HepG2 (cell line): ENCODE results near the gene RTN1. TPM values are rescaled to one million over a fixed set of nuclear protein-coding genes. Genes with fewer than 3 reads are reported as not detected.

Experiments
- ATAC-seq: fragments of 200-7000 bp; cut with Tn5 transposase; 3 replicates; pipeline ENCODE4 v1.9.1; 2020; ENCODE audit warnings: mild to moderate bottlenecking, moderate library complexity
- BruUV-seq: library from RNA; stranded (reverse); fragments of 400-500 nt; replicated peaks from 2 replicates; lab custom pipeline; 2021; lab: Mats Ljungman, UMichigan
- CTCF ChIA-PET: fragments of 300-600 bp; formaldehyde crosslinking; extraction: SDS; loops from one replicate; lab custom pipeline; 2021; ENCODE audit warnings: low total read pairs, inconsistent platforms, low intra/inter-chr PET ratio; lab: Yijun Ruan, JAX
- POLR2A ChIA-PET: fragments of 350-600 bp; sonication (Branson Sonifier 250); formaldehyde crosslinking; loops from one replicate; lab custom pipeline; 2020; ENCODE audit warnings: antibody characterized with exemption, inconsistent platforms; lab: Yijun Ruan, JAX
- DNase-seq: peaks from one replicate; pipeline ENCODE4 v3.0.0-alpha.2; 2015; ENCODE audit warnings: low spot score
- FAIRE-seq: peaks from 3 replicates; lab custom pipeline; 2011; peaks lifted over from hg19 to GRCh38; lab: Jason Lieb, UNC
- H2AFZ ChIP-seq: one replicate; pipeline ENCODE4 v1.6.1; 2011; ENCODE audit warnings: low read length, inconsistent platforms
- H3K27ac ChIP-seq: fragments of 300-600 bp; 3 replicates; pipeline ENCODE4 v1.8.0; 2011; ENCODE audit warnings: mixed run types, mild to moderate bottlenecking, mixed read lengths, low read length, inconsistent platforms; ENCODE audit not compliant: insufficient read depth; ENCODE audit errors: extremely low read length
- H3K27me3 ChIP-seq, 2 experiments: fragments of 200-600 bp in 1 of 2; 2 replicates in 1 of 2; 3 replicates in 1 of 2; pipeline versions ENCODE4 v1.6.0 to v1.8.0; 2011; ENCODE audit warnings: low read length in 2 of 2, mild to moderate bottlenecking in 2 of 2, moderate library complexity in 2 of 2, inconsistent platforms in 1 of 2; ENCODE audit not compliant: insufficient read depth in 2 of 2, control insufficient read depth in 1 of 2
- H3K36me3 ChIP-seq, 2 experiments: fragments of 200-600 bp in 1 of 2; replicated peaks in 1 of 2; 2 replicates in 1 of 2; 3 replicates in 1 of 2; pipeline versions ENCODE4 v1.5.1 to v1.8.0; 2011; ENCODE audit warnings: low read length in 2 of 2, inconsistent platforms in 1 of 2; ENCODE audit not compliant: insufficient read depth in 2 of 2, control insufficient read depth in 1 of 2
- H3K4me1 ChIP-seq: 2 replicates; pipeline ENCODE4 v1.5.1; 2012; ENCODE audit warnings: low read length, inconsistent platforms; ENCODE audit not compliant: insufficient read depth
- H3K4me2 ChIP-seq: 2 replicates; pipeline ENCODE4 v1.6.0; 2011; ENCODE audit warnings: low read depth, low read length, inconsistent platforms
- H3K4me3 ChIP-seq, 3 experiments: fragments of 200-600 bp in 1 of 3; sonication (generic), shearing (Covaris generic) in 1 of 3; replicated peaks in 1 of 3; 2 replicates each; pipeline ENCODE4 v1.5.1; 2011 to 2016; ENCODE audit warnings: low read length in 3 of 3, inconsistent platforms in 2 of 3, low read depth in 2 of 3, mild to moderate bottlenecking in 2 of 3, control low read depth in 1 of 3, mixed read lengths in 1 of 3; ENCODE audit not compliant: insufficient read depth in 1 of 3
- H3K79me2 ChIP-seq: one replicate; pipeline ENCODE4 v1.6.1; 2011; ENCODE audit warnings: low read length, inconsistent platforms; ENCODE audit not compliant: insufficient read depth
- H3K9ac ChIP-seq: 2 replicates; pipeline ENCODE4 v1.6.0; 2011; ENCODE audit warnings: mild to moderate bottlenecking, low read depth, low read length, inconsistent platforms; ENCODE audit not compliant: insufficient read depth
- H3K9me3 ChIP-seq: 2 replicates; pipeline ENCODE4 v1.5.1; 2012; ENCODE audit warnings: mild to moderate bottlenecking, low read length
- H4K20me1 ChIP-seq: 2 replicates; pipeline ENCODE4 v1.6.0; 2011; ENCODE audit warnings: inconsistent platforms, mild to moderate bottlenecking, low read length, moderate library complexity; ENCODE audit not compliant: insufficient read depth
- AGO2 ChIP-seq: fragments of 200-400 bp; formaldehyde crosslinking; optimal IDR thresholded peaks from 2 replicates; pipeline ENCODE3; 2017; ENCODE audit warnings: mild to moderate bottlenecking, low read depth, low read length, moderate library complexity
- HOXA5 ChIP-seq: sonication (generic); formaldehyde crosslinking; IDR thresholded peaks from 2 replicates; pipeline ENCODE4 v1.4.0; 2020; ENCODE audit warnings: missing genetic modification reagents
- MIER3 ChIP-seq: IDR thresholded peaks from 2 replicates; pipeline ENCODE4 v1.6.1; 2016; ENCODE audit warnings: missing compliant biosample characterization, borderline replicate concordance
- NFE2 ChIP-seq: sonication (generic); formaldehyde crosslinking; IDR thresholded peaks from 2 replicates; pipeline ENCODE4 v1.4.0; 2020; ENCODE audit warnings: missing genetic modification reagents
- TGIF2 ChIP-seq: IDR thresholded peaks from 2 replicates; pipeline ENCODE4 v1.6.1; 2016; ENCODE audit warnings: control low read depth, missing compliant biosample characterization
- ZFP41 ChIP-seq: sonication (generic); formaldehyde crosslinking; IDR thresholded peaks from 2 replicates; pipeline ENCODE4 v1.4.0; 2020; ENCODE audit warnings: mild to moderate bottlenecking, missing genetic modification reagents, borderline replicate concordance
- ZNF34 ChIP-seq: sonication (generic); formaldehyde crosslinking; IDR thresholded peaks from 2 replicates; pipeline ENCODE4 v1.4.0; 2020; ENCODE audit warnings: mild to moderate bottlenecking, missing genetic modification reagents, borderline replicate concordance
- WGBS: methylation state at CpG from one replicate; pipeline ENCODE4 v1.1.6; 2017; ENCODE audit warnings: low lambda C conversion rate; 5-methylcytosine and 5-hydroxymethylcytosine counted together
- in situ Hi-C: cut with HindIII; loops from 2 replicates; pipeline ENCODE4 v1.10.0; 2017; ENCODE audit warnings: low pct_unique_long_range_greater_than_20kb; ENCODE audit not compliant: extremely low pct_ligation_motif_present
- intact Hi-C: fragments of 100-400 bp; cut with micrococcal nuclease; formaldehyde crosslinking; loops from one replicate; pipeline ENCODE4 v1.10.0; 2022; ENCODE audit not compliant: unreplicated experiment
- polyA plus RNA-seq, 8 experiments: library from polyadenylated mRNA; depleted of rRNA in 3 of 8; stranded (reverse) in 7 of 8; unstranded in 1 of 8; fragments of >200 nt; fragmentation: Illumina TruSeq in 4 of 8; extraction: Trizol in 4 of 8; gene quantifications; 2 replicates each; pipeline versions ENCODE4 v1.2.1 to v1.2.3, GENCODE V29; 2011 to 2016; ENCODE audit warnings: low read depth in 4 of 8, missing spikeins in 1 of 8, mixed read lengths in 1 of 8; ENCODE audit not compliant: insufficient read depth in 1 of 8
- total RNA-seq, 5 experiments: library from RNA; depleted of rRNA; stranded (reverse); fragments of >200 nt; fragmentation: Illumina TruSeq; extraction: Trizol; gene quantifications; 2 replicates each; pipeline ENCODE4 v1.2.3, GENCODE V29; 2016; ENCODE audit warnings: low read depth in 1 of 5
- TF ChIP-seq, protein P1 (sequence below): sonication (generic); formaldehyde crosslinking; IDR thresholded peaks from 2 replicates; pipeline ENCODE4 v1.5.0; 2020; ENCODE audit warnings: mild to moderate bottlenecking, missing genetic modification reagents, moderate library complexity

Gene RTN1
- total and polyA plus RNA-seq, 2 of the 13 experiments (the other 11 are each of a cell fraction or from before 2014, with no cell fraction given) = 0.04 to 0.18 TPM

DNA sequence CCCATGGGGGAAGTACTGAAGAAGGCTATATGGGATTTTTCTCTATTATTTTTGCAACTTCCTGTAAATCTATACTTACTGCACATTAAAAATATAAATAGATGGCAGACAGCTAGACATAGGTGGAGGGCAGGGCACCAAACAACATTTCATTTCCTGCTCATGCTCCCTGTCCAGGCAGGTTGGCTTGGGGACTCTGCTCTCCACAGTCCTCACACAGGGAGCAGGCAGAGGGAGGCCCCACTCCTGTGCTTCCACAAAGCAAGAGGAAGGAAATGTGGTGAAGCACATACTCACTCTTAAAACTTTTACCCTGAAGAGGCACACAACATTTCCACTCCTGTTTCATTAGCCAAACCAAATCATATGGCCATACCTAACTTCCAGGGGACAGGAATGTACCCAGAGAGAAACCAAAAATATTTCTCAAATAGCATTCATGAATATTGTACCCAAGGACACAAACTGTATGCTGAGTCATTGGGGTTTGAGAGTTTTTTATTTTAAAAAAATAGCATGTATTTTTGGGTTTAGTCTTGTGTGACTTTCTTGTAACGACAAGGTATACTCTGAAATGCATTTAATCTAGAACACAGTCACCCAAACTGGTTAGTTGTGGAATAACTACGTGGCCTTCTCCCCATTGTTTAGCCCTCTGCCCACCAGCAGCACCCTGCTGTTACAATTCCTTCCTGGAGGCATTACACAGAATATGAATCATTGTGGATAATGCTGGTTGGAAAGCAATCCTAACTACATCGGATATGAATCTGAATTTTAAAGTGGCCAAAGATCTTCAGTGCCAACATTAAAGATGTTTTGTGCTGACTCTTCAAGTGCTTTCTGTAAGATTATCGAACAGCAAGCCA lies 40.9 kb downstream of the RTN1 start:
- intact Hi-C loops (no loop called here), in situ Hi-C loops (no loop called here)
- H3K4me1 ChIP-seq = no peaks in the 10 kb centered on the region
- DNase-seq (no peak), FAIRE-seq (no peak), ATAC-seq (no peak)
- no TSS peak for BruUV-seq
- H4K20me1 ChIP-seq = no peaks in the 10 kb centered on the region
- CTCF ChIA-PET = no interaction called here
- no peaks in the 10 kb centered on the region for H3K9me3 ChIP-seq
- no peak overlapping the region for H3K27ac ChIP-seq
- TF ChIP-seq TGIF2 (CRISPR knock-in tag) (no peak), AGO2 (no peak), HOXA5 (no peak), ZNF34 (CRISPR knock-in tag) (no peak), ZFP41 (CRISPR knock-in tag) (no peak), NFE2 (CRISPR knock-in tag) (no peak), MIER3 (CRISPR knock-in tag) (no peak)
- TF ChIP-seq, protein P1, sequence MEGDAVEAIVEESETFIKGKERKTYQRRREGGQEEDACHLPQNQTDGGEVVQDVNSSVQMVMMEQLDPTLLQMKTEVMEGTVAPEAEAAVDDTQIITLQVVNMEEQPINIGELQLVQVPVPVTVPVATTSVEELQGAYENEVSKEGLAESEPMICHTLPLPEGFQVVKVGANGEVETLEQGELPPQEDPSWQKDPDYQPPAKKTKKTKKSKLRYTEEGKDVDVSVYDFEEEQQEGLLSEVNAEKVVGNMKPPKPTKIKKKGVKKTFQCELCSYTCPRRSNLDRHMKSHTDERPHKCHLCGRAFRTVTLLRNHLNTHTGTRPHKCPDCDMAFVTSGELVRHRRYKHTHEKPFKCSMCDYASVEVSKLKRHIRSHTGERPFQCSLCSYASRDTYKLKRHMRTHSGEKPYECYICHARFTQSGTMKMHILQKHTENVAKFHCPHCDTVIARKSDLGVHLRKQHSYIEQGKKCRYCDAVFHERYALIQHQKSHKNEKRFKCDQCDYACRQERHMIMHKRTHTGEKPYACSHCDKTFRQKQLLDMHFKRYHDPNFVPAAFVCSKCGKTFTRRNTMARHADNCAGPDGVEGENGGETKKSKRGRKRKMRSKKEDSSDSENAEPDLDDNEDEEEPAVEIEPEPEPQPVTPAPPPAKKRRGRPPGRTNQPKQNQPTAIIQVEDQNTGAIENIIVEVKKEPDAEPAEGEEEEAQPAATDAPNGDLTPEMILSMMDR (CRISPR knock-in tag) = no peak
- WGBS = 2% methylated on average over 4 of the region's 4 CpGs
- H3K4me2 ChIP-seq = no peak overlapping the region
- H3K79me2 ChIP-seq = no peaks in the 10 kb centered on the region
- no peak overlapping the region for H2AFZ ChIP-seq
- POLR2A ChIA-PET = no interaction called here
- H3K27me3 ChIP-seq = no peaks in the 10 kb centered on the region
- no peaks in the 10 kb centered on the region for H3K36me3 ChIP-seq
- H3K4me3 ChIP-seq = no peak overlapping the region
- H3K9ac ChIP-seq = no peak overlapping the region
